K562 (cell line): Measurements from ENCODE around the gene EDARADD. TPM values are rescaled to one million over a fixed set of nuclear protein-coding genes. Genes with fewer than 3 reads are reported as not detected.

ENCODE experiments used
- CHD7 ChIP-seq: fragments of 200-600 bp; sonication (generic); IDR thresholded peaks from one replicate; pipeline ENCODE4 v1.6.1; 2012; ENCODE audit warnings: mild to moderate bottlenecking, low read depth, low read length, inconsistent platforms
- DMBX1 ChIP-seq: fragments of 250-450 bp; sonication (Bioruptor Pico); IDR thresholded peaks from 2 replicates; pipeline ENCODE4 v1.8.0; 2022; ENCODE audit warnings: inconsistent platforms, mild to moderate bottlenecking, moderate library complexity, borderline replicate concordance
- EHMT2 ChIP-seq: fragments of 450-650 bp; IDR thresholded peaks from 2 replicates; pipeline ENCODE4 v1.6.1; 2018; ENCODE audit warnings: antibody characterized with exemption
- OTX1 ChIP-seq: fragments of 450-650 bp; formaldehyde crosslinking; IDR thresholded peaks from 2 replicates; pipeline ENCODE4 v1.4.0; 2022; ENCODE audit warnings: mild to moderate bottlenecking
- PML ChIP-seq: IDR thresholded peaks from 2 replicates; pipeline ENCODE4 v1.6.1; 2012; ENCODE audit warnings: low read length, inconsistent platforms
- RBM25 ChIP-seq: fragments of 200-400 bp; formaldehyde crosslinking; IDR thresholded peaks from 2 replicates; pipeline ENCODE4 v1.6.1; 2018; ENCODE audit warnings: low read length, low read depth, moderate library complexity; ENCODE audit not compliant: severe bottlenecking
- U2AF2 ChIP-seq: fragments of 200-400 bp; formaldehyde crosslinking; optimal IDR thresholded peaks from 2 replicates; pipeline ENCODE3; 2017; ENCODE audit warnings: low read depth, mild to moderate bottlenecking, low read length
- ZBTB17 ChIP-seq: fragments of 450-650 bp; formaldehyde crosslinking; IDR thresholded peaks from 2 replicates; pipeline ENCODE4 v1.4.0; 2020; ENCODE audit warnings: mild to moderate bottlenecking
- polyA plus RNA-seq, 8 experiments: library from polyadenylated mRNA; depleted of rRNA in 4 of 8; stranded (reverse) in 5 of 8; unstranded in 3 of 8; fragments of >200 nt; fragmentation: Nextera tagmentation in 2 of 8; fragmentation: Illumina TruSeq in 1 of 8; extraction: Ambion mirVana in 2 of 8; extraction: Trizol in 1 of 8; gene quantifications; 2 replicates each; pipeline versions ENCODE4 v1.2.1 to v1.2.3, GENCODE V29; 2011 to 2014; ENCODE audit warnings: inconsistent platforms in 1 of 8, missing spikeins in 1 of 8
- total RNA-seq, 7 experiments: library from RNA; depleted of rRNA in 6 of 7; stranded (reverse); fragments of >200 nt in 6 of 7; fragmentation: Illumina TruSeq in 2 of 7; extraction: Trizol in 2 of 7; gene quantifications; 2 replicates each; pipeline versions ENCODE4 v1.2.1 to v1.2.3, GENCODE V29; 2011 to 2021; ENCODE audit warnings: low replicate concordance in 1 of 7

EDARADD gene
- total and polyA plus RNA-seq, 9 of the 15 experiments (the other 6 are each of a cell fraction or from before 2014, with no cell fraction given): 0.46 to 32.4 (median 20.6) TPM

GRCh38 chr1:236509203-236509602 lies 115.1 kb downstream of the EDARADD start (continued):
- no peak for TF ChIP-seq CHD7
- no peak for TF ChIP-seq DMBX1
- no peak for TF ChIP-seq RBM25
- no peak for TF ChIP-seq OTX1
- TF ChIP-seq ZBTB17: no peak
- TF ChIP-seq EHMT2: no peak
- no peak for TF ChIP-seq PML
- TF ChIP-seq U2AF2: no peak
